MM.1S (cell line): ENCODE results near the gene RUNX1.

Source experiments
- DNase-seq: peaks from one replicate; pipeline ENCODE4 v3.0.0-alpha.2; 2015
- H2AFZ ChIP-seq: fragments of 300-600 bp; sonication (generic); 2 replicates; pipeline ENCODE4 v1.6.0; 2016; ENCODE audit warnings: antibody characterized with exemption, low read length
- H3F3A ChIP-seq: fragments of 300-600 bp; sonication (generic); 2 replicates; pipeline ENCODE4 v1.6.1; 2016; ENCODE audit warnings: mild to moderate bottlenecking, antibody characterized with exemption, low read length, moderate library complexity, mixed read lengths; ENCODE audit not compliant: insufficient read depth
- H3K27ac ChIP-seq: fragments of 300-600 bp; sonication (generic); 2 replicates; pipeline ENCODE4 v1.5.1; 2016; ENCODE audit warnings: mild to moderate bottlenecking, low read length
- H3K27me3 ChIP-seq: fragments of 300-600 bp; sonication (generic); replicated peaks from 2 replicates; pipeline ENCODE4 v1.6.0; 2016; ENCODE audit warnings: low read length; ENCODE audit not compliant: insufficient read depth
- H3K36me3 ChIP-seq: fragments of 300-600 bp; sonication (generic); replicated peaks from 2 replicates; pipeline ENCODE4 v1.6.1; 2016; ENCODE audit warnings: mild to moderate bottlenecking, low read length, mixed read lengths; ENCODE audit not compliant: insufficient read depth
- H3K4me1 ChIP-seq: fragments of 300-600 bp; sonication (generic); 2 replicates; pipeline ENCODE4 v1.6.1; 2016; ENCODE audit warnings: low read length, mixed read lengths
- H3K4me2 ChIP-seq: fragments of 300-600 bp; sonication (generic); 2 replicates; pipeline ENCODE4 v1.6.0; 2016; ENCODE audit warnings: low read depth, low read length
- H3K4me3 ChIP-seq: fragments of 300-600 bp; sonication (generic); 2 replicates; pipeline ENCODE4 v1.5.1; 2016; ENCODE audit warnings: low read length, mixed read lengths
- H3K79me2 ChIP-seq: fragments of 300-600 bp; sonication (generic); 2 replicates; pipeline ENCODE4 v1.6.1; 2016; ENCODE audit warnings: mixed run types, low read length, mixed read lengths
- H3K9ac ChIP-seq: fragments of 300-600 bp; sonication (generic); 2 replicates; pipeline ENCODE4 v1.6.1; 2016; ENCODE audit warnings: low read length, mixed read lengths
- H3K9me2 ChIP-seq: fragments of 300-600 bp; sonication (generic); replicated peaks from 2 replicates; pipeline ENCODE4 v1.6.1; 2016; ENCODE audit warnings: mild to moderate bottlenecking, low read length, mixed read lengths; ENCODE audit not compliant: insufficient read depth
- H3K9me3 ChIP-seq: fragments of 300-600 bp; sonication (generic); replicated peaks from 2 replicates; pipeline ENCODE4 v1.6.1; 2016; ENCODE audit warnings: mild to moderate bottlenecking, low read length, mixed read lengths; ENCODE audit not compliant: insufficient read depth
- H4K20me1 ChIP-seq: fragments of 300-600 bp; sonication (generic); 2 replicates; pipeline ENCODE4 v1.6.1; 2016; ENCODE audit warnings: mild to moderate bottlenecking, low read length, moderate library complexity, mixed read lengths; ENCODE audit not compliant: insufficient read depth
- CTCF ChIP-seq: fragments of 300-600 bp; sonication (generic); IDR thresholded peaks from 2 replicates; pipeline ENCODE4 v1.5.1; 2016; ENCODE audit warnings: antibody characterized with exemption, low read length, mixed read lengths
- EZH2 ChIP-seq: fragments of 300-600 bp; sonication (generic); optimal IDR thresholded peaks from 2 replicates; pipeline ENCODE3; 2017; ENCODE audit warnings: low read depth, mild to moderate bottlenecking, antibody characterized with exemption, low read length, mixed read lengths
- EZH2phosphoT487 ChIP-seq: fragments of 300-600 bp; sonication (generic); IDR thresholded peaks from 2 replicates; pipeline ENCODE4 v1.6.1; 2018; ENCODE audit warnings: antibody characterized with exemption, low read length

The RUNX1 gene

GRCh38 chr21:34808569-34809204 is 240.4 kb downstream of the RUNX1 start:
- H3K27ac ChIP-seq, result no peak overlapping the region
- no peak overlapping the region for H3K4me3 ChIP-seq
- H3F3A ChIP-seq, result no peaks in the 10 kb centered on the region
- H3K9me3 ChIP-seq, result no peaks in the 10 kb centered on the region
- DNase-seq, result no peak
- no peak overlapping the region for H2AFZ ChIP-seq
- no peak overlapping the region for H3K4me2 ChIP-seq
- H4K20me1 ChIP-seq, result no peaks in the 10 kb centered on the region
- TF ChIP-seq EZH2phosphoT487, result no peak
- no peak for TF ChIP-seq EZH2
- TF ChIP-seq CTCF, result no peak
- H3K79me2 ChIP-seq, result no peaks in the 10 kb centered on the region
- H3K9me2 ChIP-seq, result no peaks in the 10 kb centered on the region
- H3K27me3 ChIP-seq, result no peaks in the 10 kb centered on the region
- H3K36me3 ChIP-seq, result no peaks in the 10 kb centered on the region
- no peak overlapping the region for H3K9ac ChIP-seq
- H3K4me1 ChIP-seq, result peaks cover 14% of the 10 kb centered on the region

- DNase-seq, result no peak
- Histone ChIP-seq H3K36me3 (no peaks in the 10 kb centered on the region), H3K27me3 (no peaks in the 10 kb centered on the region), H2AFZ (no peak overlapping the region), H3K4me2 (no peak overlapping the region), H3K27ac (no peak overlapping the region), H3K9ac (no peak overlapping the region), H3K4me3 (no peak overlapping the region), H3K4me1 (peaks cover 17% of the 10 kb centered on the region), H4K20me1 (no peaks in the 10 kb centered on the region), H3K9me2 (no peaks in the 10 kb centered on the region), H3K9me3 (no peaks in the 10 kb centered on the region), H3F3A (no peaks in the 10 kb centered on the region), H3K79me2 (no peaks in the 10 kb centered on the region)
- TF ChIP-seq CTCF (no peak), EZH2 (no peak), EZH2phosphoT487 (no peak)
Measured at GRCh38 chr21:34807881-34808568, 241.1 kb downstream of the RUNX1 start.

GRCh38 chr21:34807146-34807880 is 241.8 kb downstream of the RUNX1 start:
- Histone ChIP-seq H2AFZ (no peak overlapping the region), H3K9me2 (no peaks in the 10 kb centered on the region), H3K27me3 (no peaks in the 10 kb centered on the region), H3K27ac (no peak overlapping the region), H3F3A (no peaks in the 10 kb centered on the region), H3K4me1 (peaks cover 24% of the 10 kb centered on the region), H3K4me3 (no peak overlapping the region), H4K20me1 (no peaks in the 10 kb centered on the region), H3K9me3 (no peaks in the 10 kb centered on the region), H3K36me3 (no peaks in the 10 kb centered on the region), H3K9ac (no peak overlapping the region), H3K4me2 (no peak overlapping the region), H3K79me2 (no peaks in the 10 kb centered on the region)
- no peak for DNase-seq
- TF ChIP-seq EZH2 (no peak), EZH2phosphoT487 (no peak), CTCF (no peak)
